HG03135 (cell line): ENCODE data around the gene MYOZ2.

ENCODE experiments used
- ATAC-seq: cut with Tn5 transposase; IDR thresholded peaks from one replicate; pipeline ENCODE4 v1.9.1; 2021; ENCODE audit warnings: mild to moderate bottlenecking, moderate library complexity; ENCODE audit not compliant: unreplicated experiment

MYOZ2 gene

DNA sequence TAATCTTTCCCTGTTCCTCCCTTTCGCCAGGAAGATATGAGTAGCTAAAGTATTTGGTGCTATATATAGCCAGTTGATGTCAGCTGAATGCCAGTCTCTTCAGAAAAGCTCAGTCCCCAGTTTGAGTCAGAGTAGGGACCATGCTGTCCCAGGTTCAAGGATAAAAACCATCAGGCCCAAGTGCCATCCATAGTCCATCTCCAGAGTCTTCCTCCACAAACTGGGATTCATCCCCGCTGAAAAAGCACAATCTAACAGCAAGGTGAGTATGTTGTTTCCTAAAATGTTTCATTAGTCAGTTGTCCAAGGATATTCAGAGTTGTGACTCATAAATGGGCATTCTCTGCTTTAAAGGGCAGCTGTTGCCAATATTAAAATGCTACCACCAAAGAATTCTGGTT is at the start of gene MYOZ2:
MYOZ2 (plus strand) TSS at position 112 of the 401 bp plus-strand sequence. CDS start 694 bp downstream, outside the sequence.
- no peak for ATAC-seq

DNA sequence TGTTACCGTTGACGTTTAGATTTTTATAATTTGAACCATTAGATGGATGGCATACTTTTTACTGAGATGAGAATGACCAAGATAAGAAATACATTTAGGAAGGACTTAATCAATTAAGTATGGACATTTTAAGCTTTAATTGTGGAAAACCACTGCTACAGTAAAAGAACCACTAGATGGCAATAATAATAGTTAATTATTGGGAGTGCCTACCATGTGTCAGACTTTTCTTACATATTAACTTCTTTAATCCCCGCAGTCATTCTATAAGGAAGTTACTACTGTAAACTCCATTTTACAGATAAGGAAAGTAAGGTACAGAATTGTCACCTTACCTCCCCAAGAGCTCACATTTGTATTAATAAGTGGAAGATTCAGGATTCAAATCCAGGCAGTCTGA is 48.5 kb upstream of the MYOZ2 start:
- no peak for ATAC-seq

DNA sequence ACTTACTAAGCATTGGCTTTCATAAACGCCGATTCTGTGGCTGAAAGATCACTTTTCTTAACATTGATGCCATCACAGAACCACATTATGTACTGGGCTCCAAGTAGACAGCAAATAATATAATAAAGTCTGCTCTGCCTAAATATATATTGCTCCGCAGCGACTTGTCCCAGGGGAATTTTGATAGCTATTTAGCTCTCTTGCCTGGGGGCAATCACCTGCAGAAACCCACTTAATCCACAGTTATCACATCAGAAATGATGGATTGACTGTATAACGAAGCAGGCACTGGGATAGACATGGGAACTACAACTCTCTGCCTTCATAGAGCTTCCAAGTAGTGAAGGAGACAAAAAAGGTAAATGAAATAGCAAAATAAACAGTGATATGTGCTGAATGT is 48.0 kb upstream of the MYOZ2 start:
- ATAC-seq: no peak

DNA sequence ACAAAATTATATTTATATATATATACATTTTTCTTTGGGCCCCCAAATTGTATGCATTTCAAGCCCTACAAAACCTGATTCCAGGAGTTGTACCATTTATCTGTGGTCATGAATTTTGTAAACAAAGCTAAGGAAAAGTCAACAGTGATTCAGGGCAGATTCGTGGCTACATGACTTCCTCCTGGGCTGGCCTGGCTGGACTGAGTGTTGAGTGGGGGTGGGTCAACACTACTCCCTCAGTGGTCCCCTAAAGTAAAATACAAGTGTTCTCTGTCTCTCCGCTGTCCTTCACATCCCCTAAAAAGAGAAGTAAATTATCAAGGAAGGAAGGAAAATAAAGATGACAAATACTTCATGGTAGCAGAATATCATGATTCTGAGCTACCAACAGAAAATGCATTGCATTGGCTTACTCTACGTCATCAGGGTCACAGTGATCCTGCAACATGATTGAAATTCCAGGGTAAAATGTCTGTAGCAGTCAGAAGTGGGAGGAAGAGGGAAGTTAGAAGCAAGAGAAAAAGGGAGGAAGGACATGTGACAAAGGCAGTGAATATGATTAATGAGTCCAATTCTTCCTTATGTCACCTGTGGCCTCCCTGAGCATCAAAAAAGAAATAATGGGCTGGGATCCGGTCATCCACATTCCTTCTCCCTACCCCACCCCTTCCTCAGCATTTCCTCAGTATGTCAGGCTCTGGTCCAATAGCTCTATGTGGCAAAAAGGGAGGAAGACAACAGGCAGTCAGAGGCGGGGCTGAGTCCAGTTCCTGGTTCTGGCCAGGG is 42.4 kb upstream of the MYOZ2 start:
- ATAC-seq: no peak

DNA sequence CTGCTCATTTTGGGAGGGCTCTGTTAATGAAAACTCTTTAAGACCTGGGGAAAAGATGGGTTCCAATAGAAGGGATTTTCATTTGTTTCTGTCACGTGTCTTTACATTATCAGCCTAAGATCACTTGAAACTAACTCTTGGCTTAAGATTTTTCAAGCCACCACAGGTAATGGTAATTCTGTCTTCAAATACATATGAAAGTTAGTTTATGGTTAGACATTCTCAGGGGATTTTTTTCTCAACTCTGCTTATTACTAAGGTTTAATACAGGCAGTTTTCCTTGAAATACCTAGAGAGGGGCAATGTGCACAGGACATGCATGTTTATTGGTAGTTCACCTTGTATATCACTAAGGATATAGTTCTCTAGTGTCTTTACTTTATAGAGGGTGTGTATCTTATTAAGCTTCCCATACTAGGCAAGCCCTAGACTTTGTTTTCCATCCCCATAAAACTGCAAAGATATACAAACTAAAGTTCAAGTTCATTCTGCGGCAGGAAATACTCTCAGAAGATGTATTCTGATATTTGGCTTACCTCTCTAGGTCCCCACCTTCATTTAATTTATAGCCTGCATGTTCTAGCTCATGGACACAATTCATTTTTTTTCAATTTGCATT is 38.2 kb upstream of the MYOZ2 start:
- no peak for ATAC-seq

DNA sequence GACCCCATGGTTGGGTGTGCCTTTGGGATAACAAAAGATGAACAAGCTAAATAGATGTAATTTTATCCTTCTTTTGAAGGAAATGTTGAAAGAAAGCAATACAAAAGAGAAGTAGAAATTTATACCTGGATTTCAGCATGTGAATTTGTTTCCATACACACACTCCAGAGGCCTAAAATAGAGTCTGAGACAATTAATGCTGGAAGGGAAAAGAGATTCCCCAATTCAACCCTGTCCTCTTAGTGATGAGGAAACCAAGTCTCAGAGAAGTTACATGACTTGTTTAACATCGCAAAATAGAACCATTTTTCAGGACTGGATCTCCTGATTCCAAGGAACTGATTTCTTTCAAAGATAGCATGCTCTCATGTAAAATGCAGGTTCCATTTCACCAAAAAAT is 37.3 kb upstream of the MYOZ2 start:
- no peak for ATAC-seq

DNA sequence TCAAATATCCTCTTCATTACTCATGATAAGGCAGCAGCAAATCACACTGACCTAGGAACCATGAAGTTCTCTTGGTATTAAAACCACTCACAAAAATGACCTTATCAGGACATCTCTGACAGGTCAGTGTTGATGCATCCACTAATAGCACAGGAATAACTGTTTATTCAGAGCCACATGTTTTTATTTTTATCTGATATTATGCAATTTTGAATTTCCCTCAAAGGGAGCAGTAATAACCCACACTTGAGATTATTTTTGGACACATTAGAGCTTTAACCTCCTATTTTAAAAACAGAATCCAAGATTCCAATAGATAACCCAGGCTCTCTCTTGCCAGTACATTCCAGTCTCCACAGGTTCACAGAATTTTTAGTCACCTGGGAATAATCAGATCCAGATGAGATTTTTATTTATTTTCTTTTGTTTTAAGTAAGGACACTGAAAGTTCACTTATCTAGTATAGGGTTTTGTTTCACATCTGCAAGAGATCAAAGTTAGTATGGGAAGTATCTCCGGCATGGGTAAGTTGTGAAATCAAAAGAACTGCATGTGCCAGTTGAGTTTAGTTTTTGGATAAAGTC is 36.3 kb upstream of the MYOZ2 start:
- ATAC-seq: no peak

DNA sequence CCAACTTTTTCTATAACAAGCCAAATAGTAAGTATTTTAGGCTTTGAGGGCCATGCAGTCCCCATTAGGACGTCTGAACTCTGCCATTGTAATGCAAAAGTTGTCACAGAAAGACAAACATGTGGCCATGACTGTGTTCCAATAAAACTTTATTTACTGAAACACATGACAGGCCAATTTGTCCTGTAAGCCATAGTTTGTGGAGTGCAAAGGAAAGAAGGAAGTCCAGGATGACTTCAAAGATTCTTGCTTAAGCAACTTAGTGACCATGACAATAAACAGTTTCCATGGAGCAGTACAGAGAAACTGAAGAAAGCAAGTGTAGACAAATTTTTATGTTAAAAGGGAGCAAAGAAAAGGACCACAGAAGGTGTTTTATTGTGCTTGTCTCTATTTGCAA is 35.0 kb upstream of the MYOZ2 start:
- no peak for ATAC-seq

DNA sequence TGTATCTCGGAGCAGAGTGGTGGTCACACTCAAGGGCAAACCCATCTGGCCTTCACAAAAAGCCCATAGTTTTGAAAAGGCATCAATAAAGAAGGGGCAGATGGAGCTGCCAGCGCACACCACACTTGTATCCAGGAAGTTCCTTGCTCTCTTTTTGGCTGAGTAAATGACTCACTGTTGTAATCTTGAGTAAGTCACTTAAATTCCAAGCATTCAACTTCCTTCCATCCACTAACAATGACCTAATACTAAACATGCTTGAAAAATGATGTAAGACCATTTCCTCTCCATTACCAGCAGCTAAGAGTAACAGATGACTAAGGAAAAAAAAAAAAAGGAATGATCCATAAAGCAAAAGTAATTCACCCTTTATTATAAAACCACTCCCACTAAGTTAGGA is 32.4 kb upstream of the MYOZ2 start:
- ATAC-seq: no peak

DNA sequence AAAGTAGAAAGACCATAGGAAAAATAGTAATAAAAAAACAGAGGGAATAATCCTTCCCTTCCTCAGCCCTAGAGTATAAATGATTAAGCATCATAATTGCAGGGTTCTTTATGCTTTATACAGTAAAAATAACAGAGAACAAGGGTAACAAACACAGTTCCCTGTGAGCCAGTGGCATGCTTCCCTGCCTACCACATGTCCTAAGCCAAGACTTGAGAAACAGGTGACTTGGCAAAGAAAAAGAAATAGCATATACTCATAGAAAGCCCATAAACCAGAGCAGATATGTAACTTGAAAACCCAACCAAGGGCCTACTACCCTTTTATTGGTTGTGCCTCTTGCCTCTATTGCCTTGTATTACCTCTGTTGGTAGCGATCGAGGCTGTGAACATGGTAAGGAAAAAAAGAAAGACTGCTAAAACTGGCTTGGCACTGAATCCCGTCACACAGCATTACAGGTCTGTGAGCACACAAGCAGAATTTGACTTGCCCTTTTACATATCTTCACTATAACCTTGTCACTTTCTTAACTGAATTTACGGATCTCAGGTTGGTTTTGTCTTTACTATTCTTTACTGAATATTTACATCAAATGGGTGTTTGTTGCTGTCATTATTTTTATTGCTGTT is 30.9 kb upstream of the MYOZ2 start:
- no peak for ATAC-seq

DNA sequence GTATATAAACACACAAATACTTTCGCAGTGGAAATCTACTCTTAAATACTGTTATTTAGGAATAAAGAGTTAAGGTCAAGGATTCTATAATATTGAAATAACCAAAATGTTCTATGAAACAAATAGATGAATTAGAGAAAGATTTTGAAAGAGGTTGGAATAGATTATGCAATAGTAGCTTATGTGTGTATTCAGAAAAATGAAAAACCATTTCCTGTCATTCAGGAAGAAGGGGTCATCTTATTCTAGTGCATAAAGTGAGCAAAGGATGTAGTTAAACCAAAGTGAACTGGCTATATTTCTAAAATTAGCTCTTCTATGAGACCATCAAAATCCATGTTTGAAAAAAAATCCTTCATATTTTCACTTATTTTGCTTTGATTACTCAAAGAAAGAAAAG is 30.0 kb upstream of the MYOZ2 start:
- ATAC-seq: no peak

DNA sequence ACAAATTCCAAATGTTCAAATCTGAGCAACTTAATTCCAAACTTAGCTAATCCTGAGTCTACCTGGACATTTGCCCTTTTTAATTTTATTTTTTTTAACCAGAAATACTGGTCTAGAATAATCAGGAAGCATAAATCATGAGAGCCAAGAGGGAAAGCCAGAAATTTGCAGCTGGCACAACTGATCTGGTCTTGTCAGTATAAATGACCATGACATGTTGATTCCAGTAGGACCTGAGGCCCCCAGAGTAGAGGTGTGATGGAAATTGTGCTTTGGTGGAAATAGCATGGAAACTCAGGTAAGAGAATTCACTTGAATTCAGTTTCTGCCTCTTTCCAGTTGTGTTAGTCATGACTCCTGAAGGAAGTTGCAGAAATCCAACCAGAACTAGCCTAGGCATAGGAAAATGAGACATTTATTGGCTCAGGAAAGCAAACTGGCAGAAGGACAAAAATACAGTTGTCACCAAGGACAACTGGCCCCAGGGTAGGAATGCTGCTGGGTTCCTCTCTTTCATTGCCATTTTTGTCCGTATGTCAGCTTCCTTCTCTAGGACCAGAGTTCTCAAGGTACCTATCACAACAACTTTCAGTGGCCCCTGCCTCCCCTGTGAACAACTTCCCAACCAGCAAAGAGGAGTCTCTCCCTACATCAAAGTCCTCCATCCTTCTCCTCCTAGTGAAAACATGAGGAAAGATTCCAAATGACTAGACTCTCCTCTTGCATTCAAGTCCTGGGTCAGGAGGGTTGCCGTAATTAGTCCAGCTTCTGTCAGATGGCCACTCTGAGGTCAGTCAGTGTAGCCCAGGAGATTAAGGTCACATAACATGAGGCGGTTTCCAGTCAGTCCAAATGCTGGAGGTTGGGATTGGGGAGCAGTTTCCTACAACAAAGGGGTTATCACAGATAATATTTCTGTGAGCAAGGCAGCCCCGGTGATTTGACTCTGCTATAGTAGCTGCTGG is 29.3 kb upstream of the MYOZ2 start:
- ATAC-seq: no peak

DNA sequence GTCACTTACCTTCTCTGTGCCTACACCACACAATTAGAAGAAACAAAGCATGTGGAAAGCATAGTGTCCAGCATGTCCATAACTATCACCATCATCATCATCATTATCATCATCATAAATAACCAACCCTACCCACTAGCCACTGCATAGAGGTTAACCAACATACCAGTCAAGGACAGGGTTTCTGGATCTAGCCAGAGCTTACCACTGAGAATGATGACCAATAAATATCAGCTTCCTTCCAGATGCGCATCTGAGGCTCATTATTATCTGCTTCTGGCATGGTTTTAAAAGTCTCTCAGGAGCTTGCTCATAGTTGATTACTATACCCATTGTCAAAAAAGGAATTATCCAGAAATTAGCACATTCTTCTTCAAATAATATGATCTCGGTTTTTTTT is 25.5 kb upstream of the MYOZ2 start:
- no peak for ATAC-seq

DNA sequence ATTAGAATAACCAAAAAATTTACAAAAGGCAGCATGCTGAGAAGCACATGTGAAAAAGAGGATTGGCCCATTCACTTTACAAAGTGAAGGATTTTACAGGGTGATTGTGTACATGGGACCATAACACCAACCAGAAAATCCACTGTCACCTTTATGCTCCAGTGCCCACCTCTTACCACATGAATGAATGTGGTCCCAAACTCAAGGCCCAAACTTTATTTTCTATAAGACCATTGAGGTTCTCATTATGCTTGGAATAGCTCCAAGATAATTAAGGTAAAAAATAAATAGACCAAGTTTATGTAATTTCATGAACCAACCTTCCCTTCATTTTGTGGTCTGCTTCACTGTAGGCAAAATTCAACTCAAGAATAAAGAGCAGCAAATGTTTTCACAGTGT is 24.3 kb upstream of the MYOZ2 start:
- no peak for ATAC-seq

DNA sequence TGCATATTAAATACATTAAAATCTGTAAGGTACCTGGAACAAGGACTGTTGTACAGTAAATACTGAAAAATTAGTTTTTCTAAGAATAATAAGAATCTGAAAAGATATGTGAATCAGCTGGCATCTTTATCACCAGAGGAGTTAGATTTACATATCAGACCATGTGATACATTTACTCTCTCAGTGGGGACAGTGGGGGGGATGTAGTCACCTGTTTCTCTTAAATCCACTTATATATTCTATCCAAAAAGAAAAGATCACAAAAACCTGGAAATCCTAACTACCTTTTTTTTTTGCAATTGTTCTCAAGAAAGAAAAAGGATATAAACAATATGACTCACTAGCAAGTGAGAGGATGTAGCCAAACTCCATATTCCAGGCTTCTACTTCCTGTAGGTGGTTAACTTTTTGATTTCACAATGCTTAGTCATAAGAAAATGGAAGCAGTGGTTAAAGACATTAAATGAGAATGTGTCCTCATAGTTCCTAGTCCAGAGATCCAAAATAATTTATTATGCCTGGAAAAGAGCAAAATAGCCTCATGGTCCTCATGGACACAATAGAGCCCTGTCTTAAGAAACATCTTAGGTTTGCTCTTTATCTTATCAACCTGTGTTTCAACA is 22.5 kb upstream of the MYOZ2 start:
- ATAC-seq: no peak

DNA sequence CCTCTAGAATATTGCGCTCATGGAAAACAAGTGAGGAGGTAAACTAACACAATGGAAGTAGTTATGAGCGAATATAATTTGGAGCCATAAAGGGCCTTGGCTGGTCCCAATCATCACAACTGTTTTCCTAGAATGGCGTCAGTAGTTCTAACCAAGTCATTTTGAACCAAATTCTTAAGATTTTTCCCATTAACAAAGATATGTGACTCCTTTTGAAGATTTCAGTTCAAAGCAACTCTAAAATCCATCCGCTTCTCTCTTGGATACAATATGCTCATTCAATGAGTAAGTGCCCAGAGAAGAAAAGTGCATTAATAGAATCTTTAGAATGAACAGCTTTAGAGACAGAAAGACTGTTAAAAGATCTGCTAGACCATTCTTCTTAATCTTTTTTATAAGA is 19.6 kb upstream of the MYOZ2 start:
- no peak for ATAC-seq

DNA sequence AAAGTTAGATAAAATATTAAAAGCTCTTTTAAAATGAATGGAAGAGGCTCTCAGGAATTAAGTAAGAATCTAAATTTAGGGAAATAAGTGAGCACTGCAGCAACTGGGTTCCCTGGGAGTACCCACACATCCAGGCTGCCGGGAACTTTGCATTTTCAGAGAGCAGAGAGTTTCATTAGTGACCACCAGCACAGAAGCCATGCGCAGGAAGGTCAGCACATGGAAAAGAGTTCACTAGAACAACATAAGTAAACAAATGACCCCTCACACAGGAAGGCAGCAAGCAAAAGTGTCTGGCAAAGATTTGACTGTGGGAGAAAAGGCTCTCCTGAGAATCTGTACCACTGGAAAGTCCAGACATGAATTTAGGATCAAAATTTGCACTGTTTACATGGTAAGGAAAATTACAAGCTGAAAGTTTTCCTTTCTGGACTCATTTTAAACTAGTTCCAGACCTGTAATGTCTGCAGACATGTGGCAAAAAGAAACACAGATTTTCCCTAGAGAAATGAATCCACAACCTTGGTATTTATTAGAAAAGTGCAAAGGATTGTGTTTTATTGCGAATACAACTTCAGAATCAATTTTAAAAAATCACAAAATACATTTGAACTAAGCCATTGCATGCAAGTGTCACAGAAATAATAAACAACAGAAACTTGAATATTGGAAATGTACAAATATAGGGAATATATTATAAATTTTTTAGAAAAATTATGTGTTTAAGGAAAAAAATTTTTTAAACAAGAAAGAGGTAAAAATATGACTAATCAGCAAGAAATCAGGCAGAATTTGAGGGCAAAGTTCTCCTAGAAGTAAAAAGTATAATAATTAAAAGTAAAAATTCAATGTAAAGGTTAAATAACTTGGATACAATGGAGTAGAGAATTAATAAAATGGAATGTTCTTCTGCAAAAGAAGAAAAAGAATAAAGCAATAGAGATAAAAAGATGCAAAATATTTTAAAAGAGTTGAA is 18.4 kb upstream of the MYOZ2 start:
- no peak for ATAC-seq

DNA sequence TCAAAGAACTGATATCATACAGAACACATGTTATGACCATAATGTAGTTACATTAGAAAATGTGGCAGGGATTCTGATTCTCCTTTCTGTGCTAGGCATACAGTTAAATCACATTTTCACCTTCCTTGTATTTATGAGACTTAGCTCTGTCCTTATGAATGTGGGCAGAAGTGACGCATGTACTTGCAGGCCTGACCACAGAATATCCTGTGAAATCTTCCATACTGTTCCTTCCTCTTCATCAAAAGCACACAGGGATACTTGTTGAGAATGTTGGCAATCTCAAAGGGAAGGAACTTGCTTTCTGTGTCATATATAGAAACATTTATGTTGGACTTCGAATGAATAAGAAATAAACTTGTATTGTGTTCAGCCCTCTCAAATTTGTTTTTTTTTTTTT is 17.2 kb upstream of the MYOZ2 start:
- ATAC-seq: no peak

DNA sequence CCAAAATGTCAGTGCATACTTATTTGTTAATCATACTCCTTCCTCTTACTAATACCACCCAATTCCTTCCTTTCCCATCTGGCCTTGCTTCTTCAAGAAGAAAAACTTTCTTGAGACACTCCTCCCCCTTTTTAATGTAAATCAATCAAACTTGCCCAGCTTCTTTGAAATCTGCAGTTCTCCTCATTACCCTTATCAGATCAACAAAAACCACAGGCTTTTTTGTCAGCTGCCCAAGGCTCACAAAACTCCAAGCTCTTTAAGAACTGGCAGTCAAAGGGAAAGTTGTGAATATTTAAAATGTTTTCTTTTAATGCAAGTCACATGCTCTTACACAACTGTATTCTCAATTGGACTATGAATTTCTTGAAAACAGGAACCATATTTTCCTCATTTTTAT is 11.3 kb upstream of the MYOZ2 start:
- no peak for ATAC-seq
